Measurements from ENCODE around the gene MSANTD1. TPM values are rescaled to one million over a fixed set of nuclear protein-coding genes. Genes with fewer than 3 reads are reported as not detected.

The MSANTD1 gene
- total and polyA plus RNA-seq, 2 of the 8 experiments (the other 6 are each of a cell fraction or from before 2014, with no cell fraction given): 0.23 to 0.45 TPM

- TF ChIP-seq SP4 (IDR thresholded peaks at IDR 0.05; ENCODE audit: low read length): no peak
- TF ChIP-seq FOSL1 (IDR thresholded peaks at IDR 0.05; ENCODE audit: insufficient read depth, low read depth, low read length): no peak
- no peak for TF ChIP-seq TAF7 (optimal IDR thresholded peaks at IDR 0.05; ENCODE audit: borderline replicate concordance, low read depth, low read length)
- no peak for TF ChIP-seq KDM4A (IDR thresholded peaks at IDR 0.05; ENCODE audit: low read depth, low read length, severe bottlenecking)
- no peak for TF ChIP-seq ATF2 (IDR thresholded peaks at IDR 0.05; ENCODE audit: low read length)
Observed at GRCh38 chr4:3247399-3248177, 1.4 kb upstream of the MSANTD1 start (continued).

Data from H1 (cell line).